HL-60/S4 treated with retinoic acid at 250 ng/mL for 4 days and 3 days (cell line): ENCODE measurements around the gene TANC2.

Experiments
- in situ Hi-C: fragments of 300-500 bp; cut with MboI; formaldehyde crosslinking; loops from 2 replicates; pipeline ENCODE4 v1.7.0; 2022; ENCODE audit warnings: low sequenced_read_pairs

The TANC2 gene

DNA sequence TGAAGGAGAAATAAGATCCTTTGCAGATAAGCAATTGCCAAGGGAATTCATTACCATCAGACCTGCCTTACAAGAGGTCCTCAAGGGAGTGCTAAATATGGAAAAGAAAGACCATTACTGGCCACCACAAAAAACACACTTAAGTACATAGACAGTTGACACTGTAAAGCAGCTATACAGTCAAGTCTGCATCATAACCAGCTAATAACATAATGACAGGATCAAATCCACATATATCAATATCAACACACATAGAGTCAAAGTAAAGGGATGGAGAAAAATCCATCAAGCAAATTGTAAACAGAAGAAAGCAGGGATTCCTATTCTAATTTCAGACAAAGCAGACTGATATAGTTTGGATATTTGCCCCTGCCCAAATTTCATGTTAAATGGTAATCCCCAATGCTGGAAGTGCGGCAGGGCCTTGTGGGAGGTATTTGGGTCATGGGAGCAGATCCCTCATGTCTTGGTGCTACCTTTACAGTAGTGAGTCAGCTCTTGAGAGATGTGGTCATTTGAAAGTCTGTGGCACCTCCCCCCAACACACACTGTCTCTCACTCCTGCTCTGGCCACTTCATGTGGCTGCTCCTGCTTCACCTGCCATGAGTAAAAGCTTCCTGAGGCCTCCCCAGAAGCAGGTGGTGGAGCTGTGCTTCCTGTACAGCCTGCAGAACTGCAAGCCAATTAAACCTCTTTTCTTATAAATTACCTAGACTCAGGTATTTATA lies 32.8 kb downstream of the TANC2 start:
- in situ Hi-C loops = no loop called here

DNA sequence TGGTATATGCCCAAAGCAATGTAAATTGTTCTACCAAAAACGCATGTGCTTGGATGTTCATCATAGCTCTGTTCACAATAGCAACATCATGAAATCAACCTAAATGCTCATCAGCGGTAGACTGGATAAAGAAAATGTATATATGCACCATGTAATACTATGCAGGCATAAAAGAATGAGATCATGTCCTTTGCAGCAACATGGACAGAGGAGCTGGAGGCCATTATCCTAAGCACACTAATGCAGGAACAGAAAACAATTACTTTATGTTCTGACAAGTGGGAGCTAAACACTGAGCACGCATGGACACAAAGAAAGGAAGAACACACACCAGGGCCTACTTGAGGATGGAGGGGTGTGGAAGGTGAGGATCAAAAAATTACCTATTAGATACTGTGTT lies 33.7 kb downstream of the TANC2 start:
- in situ Hi-C loops = no loop called here

DNA sequence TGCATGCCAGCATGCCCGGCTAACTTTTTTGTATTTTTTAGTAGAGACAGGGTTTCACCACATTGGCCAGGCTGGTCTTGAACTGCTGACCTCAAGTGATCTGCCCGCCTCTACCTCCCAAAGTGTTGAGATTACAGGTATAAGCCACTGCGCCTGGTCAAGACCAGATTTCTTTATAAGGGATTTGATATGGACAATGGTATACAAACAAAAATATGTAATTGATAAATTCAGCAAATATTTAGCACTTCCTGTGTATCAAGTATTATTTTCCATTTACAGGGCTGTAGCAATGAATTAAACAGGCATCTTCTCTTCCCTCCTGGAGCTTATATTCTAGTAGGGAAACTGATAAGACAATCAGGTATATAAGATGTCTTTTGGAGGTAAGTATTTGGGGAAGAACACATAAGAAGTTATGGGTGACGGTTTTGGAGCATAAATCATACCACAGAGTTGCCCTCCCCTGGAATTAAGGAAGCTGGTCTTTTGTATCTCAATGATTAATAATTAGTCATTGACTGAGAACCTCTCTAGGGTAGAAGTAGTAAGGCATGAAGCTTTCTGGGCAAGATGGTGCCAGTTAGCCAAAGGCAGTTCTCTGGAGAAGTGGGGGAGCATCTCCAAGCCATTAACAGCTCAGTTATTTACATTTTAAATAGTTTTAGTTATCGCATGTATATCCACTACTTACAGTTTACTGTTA lies 35.8 kb downstream of the TANC2 start:
- in situ Hi-C loops = no loop called here

DNA sequence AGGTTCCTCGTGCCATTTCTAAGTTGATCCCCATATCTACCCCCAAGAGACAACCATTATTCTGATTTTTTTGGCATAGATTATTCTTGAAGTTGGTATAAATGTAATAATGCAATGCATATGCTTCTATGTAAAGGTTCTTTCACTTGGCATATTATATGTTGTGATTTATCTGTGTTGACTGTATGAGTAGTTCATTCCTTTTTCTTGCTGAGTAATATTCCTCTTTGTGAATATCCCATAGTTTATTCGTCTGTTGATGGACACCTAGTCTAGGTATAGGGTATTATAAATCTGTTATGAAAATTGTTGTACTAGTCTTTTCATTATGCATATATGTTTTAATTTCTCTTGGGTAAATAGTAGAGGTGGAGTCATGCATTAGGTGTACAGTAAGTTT lies 36.6 kb downstream of the TANC2 start:
- in situ Hi-C loops = no loop called here

DNA sequence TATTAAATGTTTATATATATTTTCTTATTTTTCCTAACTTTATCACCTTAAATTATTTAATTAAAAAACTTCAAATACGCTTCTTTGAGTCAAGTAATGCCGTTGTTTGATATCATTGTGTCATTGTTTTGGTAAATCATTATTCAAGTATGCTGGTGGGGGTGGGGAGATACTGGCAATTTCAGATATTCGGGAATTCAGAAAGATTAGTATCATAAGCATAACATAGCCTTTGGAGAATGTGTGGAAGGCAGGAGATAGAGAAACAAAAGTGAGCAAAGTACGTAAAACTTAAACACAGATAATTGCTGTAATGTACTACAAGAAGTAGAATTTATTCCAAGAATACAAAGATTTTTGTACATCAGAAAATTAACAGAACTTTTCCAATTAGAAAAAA lies 49.8 kb downstream of the TANC2 start:
- in situ Hi-C loops = no loop called here
